Measurements from ENCODE around the gene SCAND1.

GRCh38 chr20:35988910-35989463, 34.7 kb upstream of the SCAND1 start:
- TF ChIP-seq MAFK (IDR thresholded peaks at IDR 0.05; ENCODE audit: partially characterized antibody) (no peak), POLR2A (IDR thresholded peaks at IDR 0.05; ENCODE audit: low read length) (no peak), CTCF (IDR thresholded peaks at IDR 0.05) (no peak), EP300 (IDR thresholded peaks at IDR 0.05) (no peak), NFE2L2 (conservative IDR thresholded peaks at IDR 0.05; ENCODE audit: low read length) (no peak), JUNB (IDR thresholded peaks at IDR 0.05) (no peak)
- TF ChIP-seq, protein P1, sequence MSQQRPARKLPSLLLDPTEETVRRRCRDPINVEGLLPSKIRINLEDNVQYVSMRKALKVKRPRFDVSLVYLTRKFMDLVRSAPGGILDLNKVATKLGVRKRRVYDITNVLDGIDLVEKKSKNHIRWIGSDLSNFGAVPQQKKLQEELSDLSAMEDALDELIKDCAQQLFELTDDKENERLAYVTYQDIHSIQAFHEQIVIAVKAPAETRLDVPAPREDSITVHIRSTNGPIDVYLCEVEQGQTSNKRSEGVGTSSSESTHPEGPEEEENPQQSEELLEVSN (IDR thresholded peaks at IDR 0.05; ENCODE audit: borderline replicate concordance, low read depth): no peak
